ENCODE results near the gene S100A7A.
"Not testable (repeated sequence)": the region's sequence is repeated elsewhere in the genome, so short reads cannot be mapped to it uniquely, and the experiment has no call there.

Gene S100A7A

DNA sequence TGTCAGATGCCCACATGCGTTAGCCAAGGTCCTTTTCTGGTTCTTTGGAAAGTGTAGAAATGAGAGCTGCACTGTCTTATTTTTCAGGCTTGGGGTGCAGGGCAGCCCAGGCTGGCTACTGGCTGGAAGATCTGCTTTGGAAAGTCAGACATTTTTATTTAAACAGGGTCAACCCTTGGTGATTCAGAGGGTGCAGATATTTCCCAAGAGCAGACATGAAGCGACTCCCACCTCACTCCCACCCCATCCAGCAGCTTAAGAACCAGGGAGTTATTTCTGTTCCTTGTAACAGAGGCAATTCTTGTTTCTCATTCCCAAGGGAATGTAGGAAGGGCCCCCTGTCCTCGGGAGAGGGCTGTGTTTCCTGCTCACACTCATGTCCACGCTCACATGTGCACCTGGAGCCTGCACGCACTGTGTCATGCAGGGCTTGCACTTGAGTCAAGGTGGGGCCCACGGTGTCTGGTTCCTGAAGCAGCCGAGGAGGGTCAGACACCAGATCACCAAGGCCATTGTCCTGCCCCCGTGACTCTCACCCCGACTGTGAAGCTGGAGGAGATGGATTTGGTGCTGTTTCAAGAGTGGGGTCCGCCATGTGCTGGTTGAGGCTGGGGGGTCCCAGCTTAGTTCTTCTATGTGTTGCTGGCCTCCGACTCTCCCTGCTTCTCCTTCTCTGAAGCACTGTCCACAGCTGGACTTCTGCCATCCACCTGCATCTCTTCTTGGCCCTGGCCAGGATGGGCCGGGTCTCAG, 992 bp downstream of the S100A7A start:
- Histone ChIP-seq H3K27ac (no peak overlapping the region), H3K9me3 (no peaks in the 10 kb centered on the region), H3K36me3 (no peaks in the 10 kb centered on the region), H3K4me1 (ENCODE audit: control insufficient read depth in 1 of 2, insufficient read depth in 1 of 2, low read depth in 1 of 2, low read length in 1 of 2) (peaks cover 17 to 20% of the 10 kb centered on the region in 2 experiments), H3K27me3 (peaks cover 53% of the 10 kb centered on the region), H3K4me3 (ENCODE audit: low read depth in 1 of 2, low read length in 1 of 2) (no peak overlapping the region)
- TF ChIP-seq, protein P1, sequence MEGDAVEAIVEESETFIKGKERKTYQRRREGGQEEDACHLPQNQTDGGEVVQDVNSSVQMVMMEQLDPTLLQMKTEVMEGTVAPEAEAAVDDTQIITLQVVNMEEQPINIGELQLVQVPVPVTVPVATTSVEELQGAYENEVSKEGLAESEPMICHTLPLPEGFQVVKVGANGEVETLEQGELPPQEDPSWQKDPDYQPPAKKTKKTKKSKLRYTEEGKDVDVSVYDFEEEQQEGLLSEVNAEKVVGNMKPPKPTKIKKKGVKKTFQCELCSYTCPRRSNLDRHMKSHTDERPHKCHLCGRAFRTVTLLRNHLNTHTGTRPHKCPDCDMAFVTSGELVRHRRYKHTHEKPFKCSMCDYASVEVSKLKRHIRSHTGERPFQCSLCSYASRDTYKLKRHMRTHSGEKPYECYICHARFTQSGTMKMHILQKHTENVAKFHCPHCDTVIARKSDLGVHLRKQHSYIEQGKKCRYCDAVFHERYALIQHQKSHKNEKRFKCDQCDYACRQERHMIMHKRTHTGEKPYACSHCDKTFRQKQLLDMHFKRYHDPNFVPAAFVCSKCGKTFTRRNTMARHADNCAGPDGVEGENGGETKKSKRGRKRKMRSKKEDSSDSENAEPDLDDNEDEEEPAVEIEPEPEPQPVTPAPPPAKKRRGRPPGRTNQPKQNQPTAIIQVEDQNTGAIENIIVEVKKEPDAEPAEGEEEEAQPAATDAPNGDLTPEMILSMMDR (IDR thresholded peaks at IDR 0.05) = no peak

DNA sequence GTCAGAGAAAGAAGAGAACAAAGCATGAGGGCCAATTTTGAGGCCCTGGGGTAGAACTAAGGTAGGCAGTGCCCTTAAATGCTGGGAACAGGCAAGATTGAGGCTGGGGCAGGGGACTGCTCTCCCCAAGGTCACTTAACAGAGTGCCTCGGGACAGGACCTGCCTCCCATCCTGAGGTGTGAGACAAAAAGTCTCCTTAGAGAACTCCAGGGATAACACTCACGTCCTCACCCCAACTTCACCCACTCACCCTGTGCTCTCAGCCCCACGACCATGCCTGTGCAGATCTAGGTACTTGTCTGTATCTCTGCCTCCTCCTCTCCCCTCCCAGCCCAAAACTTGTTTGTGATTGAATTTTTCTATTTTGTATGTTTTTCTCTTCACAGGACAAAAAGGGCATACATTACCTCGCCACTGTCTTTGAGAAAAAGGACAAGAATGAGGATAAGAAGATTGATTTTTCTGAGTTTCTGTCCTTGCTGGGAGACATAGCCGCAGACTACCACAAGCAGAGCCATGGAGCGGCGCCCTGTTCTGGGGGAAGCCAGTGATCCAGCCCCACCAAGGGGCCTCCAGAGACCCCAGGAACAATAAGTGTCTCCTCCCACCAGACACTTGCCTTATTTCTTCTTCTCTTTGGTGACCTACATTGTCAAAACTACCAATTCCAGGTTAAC, 2.6 kb downstream of the S100A7A start:
- H3K4me1 ChIP-seq (ENCODE audit: control insufficient read depth in 1 of 2, insufficient read depth in 1 of 2, low read depth in 1 of 2, low read length in 1 of 2) = peaks cover 17 to 20% of the 10 kb centered on the region in 2 experiments
- H3K27me3 ChIP-seq = peaks cover 60% of the 10 kb centered on the region
- H3K27ac ChIP-seq; H3K4me3 ChIP-seq (ENCODE audit: low read depth in 1 of 2, low read length in 1 of 2); H3K36me3 ChIP-seq; H3K9me3 ChIP-seq: not testable (repeated sequence)

DNA sequence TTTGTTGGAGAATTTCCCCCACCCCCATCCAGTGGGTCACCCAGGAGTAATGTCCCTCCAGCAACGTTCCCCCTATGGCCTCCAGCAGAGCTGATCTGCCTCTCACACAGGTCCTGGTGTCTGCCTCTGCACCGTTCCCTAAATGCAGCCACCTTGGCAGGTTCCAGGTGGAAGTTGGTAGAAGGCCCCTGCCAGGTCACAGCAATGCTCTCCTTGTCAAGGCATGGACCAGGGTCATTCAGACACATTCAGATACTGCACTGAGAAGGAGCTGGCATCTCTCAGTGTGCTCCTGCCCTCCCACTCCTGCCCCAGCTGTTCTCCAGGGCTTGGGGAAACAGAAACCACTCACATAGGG, 3.1 kb downstream of the S100A7A start:
- H3K9me3 ChIP-seq; H3K36me3 ChIP-seq; H3K4me3 ChIP-seq (ENCODE audit: low read depth in 1 of 2, low read length in 1 of 2); H3K27ac ChIP-seq: not testable (repeated sequence)
- Histone ChIP-seq H3K4me1 (ENCODE audit: control insufficient read depth in 1 of 2, insufficient read depth in 1 of 2, low read depth in 1 of 2, low read length in 1 of 2) (peaks cover 17 to 20% of the 10 kb centered on the region in 2 experiments), H3K27me3 (peaks cover 65% of the 10 kb centered on the region)

DNA sequence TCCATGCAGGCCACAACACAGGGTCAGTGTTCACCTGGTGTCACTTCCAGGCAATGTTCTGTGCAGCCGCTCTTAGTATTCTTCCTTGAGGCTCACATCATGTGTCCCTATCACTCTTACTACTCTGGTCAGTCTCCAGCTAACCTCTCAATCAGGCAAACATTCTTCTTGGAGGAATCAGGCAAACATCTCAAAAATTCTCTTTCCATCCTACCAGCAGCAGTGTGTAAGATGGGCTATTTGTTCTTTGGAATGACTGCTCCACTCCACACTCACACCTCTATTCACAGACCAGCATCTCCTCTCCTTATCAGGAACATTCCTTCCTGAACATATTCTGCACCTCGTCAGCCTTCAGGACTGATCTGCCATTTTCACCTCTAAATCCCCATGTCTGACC, 4.0 kb downstream of the S100A7A start:
- H3K27me3 ChIP-seq = peaks cover 74% of the 10 kb centered on the region

DNA sequence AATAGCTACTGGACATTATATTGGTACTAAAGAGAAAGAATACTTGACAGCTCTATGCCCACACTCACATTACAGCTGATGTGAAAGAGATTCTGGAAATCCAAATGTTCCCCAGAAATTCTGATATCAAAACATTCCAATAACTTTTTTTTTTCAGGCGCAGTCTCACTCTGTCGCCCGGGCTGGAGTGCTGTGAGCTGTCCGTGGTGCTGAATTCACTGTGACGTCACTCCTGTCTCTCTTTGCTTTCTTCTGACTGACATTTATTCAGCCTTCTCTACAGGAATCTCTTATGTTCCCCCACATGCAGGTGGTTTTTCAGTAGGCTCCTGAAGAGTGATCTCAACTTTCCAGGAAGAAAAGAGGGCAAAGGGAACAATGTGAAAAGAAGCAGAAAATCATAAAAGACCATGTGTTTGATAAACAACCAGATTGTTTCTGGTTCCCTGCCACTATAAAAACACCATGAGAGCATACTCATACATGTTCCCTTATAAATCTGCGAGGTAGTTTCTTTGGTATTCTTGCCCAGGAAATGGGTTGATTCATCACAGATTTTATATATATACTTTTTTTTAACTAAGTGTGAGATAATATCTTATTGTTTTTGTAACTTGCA, 6.2 kb downstream of the S100A7A start:
- TF ChIP-seq, protein P1 (IDR thresholded peaks at IDR 0.05) = no peak
- no peak overlapping the region for H3K4me3 ChIP-seq (ENCODE audit: low read depth in 1 of 2, low read length in 1 of 2)
- no peaks in the 10 kb centered on the region for H3K4me1 ChIP-seq (ENCODE audit: control insufficient read depth in 1 of 2, insufficient read depth in 1 of 2, low read depth in 1 of 2, low read length in 1 of 2)
- no peak overlapping the region for H3K27ac ChIP-seq
- no peaks in the 10 kb centered on the region for H3K9me3 ChIP-seq
- no peaks in the 10 kb centered on the region for H3K36me3 ChIP-seq
- H3K27me3 ChIP-seq = peaks cover 91% of the 10 kb centered on the region

More for the DNA sequence above, 4.0 kb downstream of the S100A7A start:
- no peaks in the 10 kb centered on the region for H3K9me3 ChIP-seq
- no peak overlapping the region for H3K4me3 ChIP-seq (ENCODE audit: low read depth in 1 of 2, low read length in 1 of 2)
- H3K36me3 ChIP-seq = no peaks in the 10 kb centered on the region
- TF ChIP-seq, protein P1 (IDR thresholded peaks at IDR 0.05) = no peak
- peaks cover 11 to 12% of the 10 kb centered on the region in 2 experiments for H3K4me1 ChIP-seq (ENCODE audit: control insufficient read depth in 1 of 2, insufficient read depth in 1 of 2, low read depth in 1 of 2, low read length in 1 of 2)
- no peak overlapping the region for H3K27ac ChIP-seq

DNA sequence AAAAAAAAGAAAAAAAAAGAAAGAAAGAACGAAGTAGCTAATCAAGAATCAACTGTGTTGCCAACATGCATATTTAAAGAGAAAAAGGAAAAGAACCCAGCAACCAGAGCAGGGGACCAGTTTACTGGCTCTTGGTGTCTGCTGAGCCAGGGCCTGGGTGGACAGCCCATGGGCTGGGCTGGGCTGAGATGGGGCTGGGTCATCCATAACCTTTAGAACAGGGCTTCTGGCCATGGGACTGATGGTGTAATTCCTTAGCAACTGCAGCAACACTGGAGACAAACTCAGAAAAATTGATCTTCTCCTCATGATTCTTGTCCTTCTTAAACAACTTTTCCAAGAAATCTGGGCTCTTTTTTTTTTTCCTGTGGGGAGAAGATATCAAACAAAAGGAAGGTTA, 10.5 kb downstream of the S100A7A start:
- no peaks in the 10 kb centered on the region for H3K36me3 ChIP-seq
- no peaks in the 10 kb centered on the region for H3K9me3 ChIP-seq
- H3K27ac ChIP-seq = no peak overlapping the region
- peaks cover 70% of the 10 kb centered on the region for H3K27me3 ChIP-seq
- TF ChIP-seq, protein P1 (IDR thresholded peaks at IDR 0.05) = no peak
- H3K4me1 ChIP-seq (ENCODE audit: control insufficient read depth in 1 of 2, insufficient read depth in 1 of 2, low read depth in 1 of 2, low read length in 1 of 2) = no peaks in the 10 kb centered on the region
- H3K4me3 ChIP-seq (ENCODE audit: low read depth in 1 of 2, low read length in 1 of 2) = no peak overlapping the region
